IMR-90 (cell line): ENCODE results near the gene ULK1. TPM values are rescaled to one million over a fixed set of nuclear protein-coding genes. Genes with fewer than 3 reads are reported as not detected.

Source experiments
- ATAC-seq: fragments of 200-7000 bp; cut with Tn5 transposase; 2 replicates; pipeline ENCODE4 v1.9.1; 2020; ENCODE audit warnings: low read depth, mild to moderate bottlenecking, moderate library complexity
- BruUV-seq: library from RNA; stranded (reverse); fragments of 400-500 nt; replicated peaks from 2 replicates; lab custom pipeline; 2021; lab: Mats Ljungman, UMichigan
- CTCF ChIA-PET: fragments of 300-600 bp; formaldehyde crosslinking; extraction: SDS; loops from one replicate; lab custom pipeline; 2021; ENCODE audit warnings: antibody characterized with exemption; lab: Yijun Ruan, JAX
- POLR2A ChIA-PET: fragments of 300-600 bp; sonication (Branson Sonifier 250); formaldehyde crosslinking; loops from one replicate; lab custom pipeline; 2022; ENCODE audit warnings: antibody characterized with exemption; ENCODE audit not compliant: unreplicated experiment; lab: Charles Lee
- DNase-seq: peaks from one replicate; pipeline ENCODE4 v3.0.0; 2013
- H2AFZ ChIP-seq: replicated peaks from 2 replicates; pipeline ENCODE3; 2013; ENCODE audit warnings: low read length, mild to moderate bottlenecking; ENCODE audit not compliant: poor library complexity
- H2AK5ac ChIP-seq: 2 replicates; pipeline ENCODE4 v1.6.1; 2013; ENCODE audit warnings: low read depth, low read length, inconsistent platforms
- H2AK9ac ChIP-seq: replicated peaks from 2 replicates; pipeline ENCODE3; 2013; ENCODE audit warnings: mild to moderate bottlenecking, low read depth, low read length, moderate library complexity; ENCODE audit not compliant: poor library complexity
- H2BK120ac ChIP-seq: 2 replicates; pipeline ENCODE4 v1.6.1; 2013; ENCODE audit warnings: low read depth, low read length, inconsistent platforms
- H2BK15ac ChIP-seq: 3 replicates; pipeline ENCODE4 v1.6.1; 2013; ENCODE audit warnings: low read depth, low read length, inconsistent platforms
- H2BK20ac ChIP-seq: 2 replicates; pipeline ENCODE4 v1.6.1; 2013; ENCODE audit warnings: low read depth, mild to moderate bottlenecking, inconsistent platforms, low read length, moderate library complexity
- H2BK5ac ChIP-seq: 2 replicates; pipeline ENCODE4 v1.6.1; 2013; ENCODE audit warnings: mild to moderate bottlenecking, low read depth, low read length, inconsistent platforms; ENCODE audit not compliant: poor library complexity, severe bottlenecking
- H3K14ac ChIP-seq: replicated peaks from 2 replicates; pipeline ENCODE4 v1.6.1; 2013; ENCODE audit warnings: low read depth, low read length, inconsistent platforms
- H3K18ac ChIP-seq: 2 replicates; pipeline ENCODE4 v1.6.1; 2013; ENCODE audit warnings: low read depth, low read length, control low read depth
- H3K23ac ChIP-seq: 2 replicates; pipeline ENCODE4 v1.6.1; 2013; ENCODE audit warnings: low read depth, low read length, inconsistent platforms
- H3K27ac ChIP-seq: 2 replicates; pipeline ENCODE4 v1.5.1; 2013; ENCODE audit warnings: mild to moderate bottlenecking, control low read depth, low read length; ENCODE audit not compliant: insufficient read depth
- H3K27me3 ChIP-seq: 2 replicates; pipeline ENCODE4 v1.6.1; 2013; ENCODE audit warnings: low read length; ENCODE audit not compliant: control insufficient read depth, insufficient read depth
- H3K36me3 ChIP-seq: 2 replicates; pipeline ENCODE4 v1.6.1; 2013; ENCODE audit warnings: low read length, mixed read lengths; ENCODE audit not compliant: control insufficient read depth, insufficient read depth
- H3K4ac ChIP-seq: 2 replicates; pipeline ENCODE4 v1.6.1; 2013; ENCODE audit warnings: low read depth, low read length, inconsistent platforms
- H3K4me1 ChIP-seq: 2 replicates; pipeline ENCODE4 v1.6.1; 2013; ENCODE audit warnings: low read length, mixed read lengths; ENCODE audit not compliant: control insufficient read depth, insufficient read depth
- H3K4me2 ChIP-seq: 2 replicates; pipeline ENCODE4 v1.6.1; 2013; ENCODE audit warnings: low read depth, mild to moderate bottlenecking, control low read depth, low read length, moderate library complexity
- H3K4me3 ChIP-seq: 2 replicates; pipeline ENCODE4 v1.5.1; 2013; ENCODE audit warnings: low read depth, mild to moderate bottlenecking, control low read depth, low read length, moderate library complexity; ENCODE audit not compliant: insufficient read depth
- H3K56ac ChIP-seq: 2 replicates; pipeline ENCODE4 v1.6.1; 2013; ENCODE audit warnings: low read length, inconsistent platforms; ENCODE audit not compliant: insufficient read depth; ENCODE audit errors: extremely low read depth
- H3K79me1 ChIP-seq, 2 experiments: 2 replicates each; pipeline ENCODE4 v1.6.1; 2013; ENCODE audit warnings: low read length in 2 of 2, inconsistent platforms in 1 of 2, low read depth in 1 of 2
- H3K9ac ChIP-seq: 2 replicates; pipeline ENCODE4 v1.6.1; 2013; ENCODE audit warnings: low read depth, low read length, control low read depth
- H3K9me1 ChIP-seq: 2 replicates; pipeline ENCODE4 v1.6.1; 2013; ENCODE audit warnings: low read length, inconsistent platforms; ENCODE audit not compliant: insufficient read depth
- H3K9me3 ChIP-seq: 2 replicates; pipeline ENCODE4 v1.6.1; 2013; ENCODE audit warnings: low read length; ENCODE audit not compliant: control insufficient read depth, insufficient read depth
- H4K20me1 ChIP-seq: 2 replicates; pipeline ENCODE4 v1.6.1; 2013; ENCODE audit warnings: low read length, inconsistent platforms; ENCODE audit not compliant: insufficient read depth
- H4K5ac ChIP-seq: 2 replicates; pipeline ENCODE4 v1.6.1; 2013; ENCODE audit warnings: mild to moderate bottlenecking, low read depth, low read length, control low read depth
- H4K8ac ChIP-seq, 2 experiments: 2 replicates each; pipeline ENCODE4 v1.6.1; 2013; ENCODE audit warnings: low read depth in 2 of 2, low read length in 2 of 2, control low read depth in 1 of 2, inconsistent platforms in 1 of 2
- H4K91ac ChIP-seq: 2 replicates; pipeline ENCODE4 v1.6.1; 2013; ENCODE audit warnings: low read depth, low read length, inconsistent platforms; ENCODE audit not compliant: insufficient read depth
- CHD1 ChIP-seq: IDR thresholded peaks from 2 replicates; pipeline ENCODE4 v1.6.1; 2012; ENCODE audit warnings: low read depth, low read length, improper control_type of control experiment
- CTCF ChIP-seq: conservative IDR thresholded peaks from 2 replicates; pipeline ENCODE4 v1.5.1; 2012; ENCODE audit warnings: mild to moderate bottlenecking, low read depth, low read length, improper control_type of control experiment
- NFE2L2 ChIP-seq: fragments of 150-350 bp; IDR thresholded peaks from 2 replicates; pipeline ENCODE4 v1.6.1; 2016; ENCODE audit warnings: low read depth, mild to moderate bottlenecking, low read length
- RAD21 ChIP-seq: IDR thresholded peaks from 2 replicates; pipeline ENCODE4 v1.6.1; 2012; ENCODE audit warnings: low read length, improper control_type of control experiment
- RCOR1 ChIP-seq: IDR thresholded peaks from 2 replicates; pipeline ENCODE4 v1.6.1; 2012; ENCODE audit warnings: mild to moderate bottlenecking, low read length, improper control_type of control experiment; ENCODE audit not compliant: insufficient replicate concordance
- USF2 ChIP-seq: fragments of 150-350 bp; IDR thresholded peaks from 2 replicates; pipeline ENCODE4 v1.6.1; 2017; ENCODE audit warnings: mild to moderate bottlenecking, antibody characterized with exemption, low read length, low read depth
- WGBS, 2 experiments: methylation state at CpG; one replicate each; pipeline versions ENCODE4 v1.1.5 to v1.1.7; 2013; ENCODE audit warnings: missing lambda C conversion rate in 2 of 2; ENCODE audit not compliant: insufficient read length in 1 of 2; ENCODE audit errors: extremely low coverage in 2 of 2; 5-methylcytosine and 5-hydroxymethylcytosine counted together
- dilution Hi-C: fragments of 300-500 bp; cut with HindIII; formaldehyde crosslinking; loops from one replicate; pipeline ENCODE4 v1.14.3; 2018; ENCODE audit warnings: low sequenced_read_pairs; ENCODE audit not compliant: unreplicated experiment
- in situ Hi-C: fragments of 300-500 bp; cut with MboI; formaldehyde crosslinking; loops from 3 replicates; pipeline ENCODE4 v1.14.3; 2019; ENCODE audit warnings: low sequenced_read_pairs, inconsistent platforms, mixed read lengths
- intact Hi-C: fragments of 100-400 bp; cut with micrococcal nuclease; formaldehyde crosslinking; loops from 2 replicates; pipeline ENCODE4 v1.10.0; 2022
- polyA plus RNA-seq, 3 experiments: library from polyadenylated mRNA; depleted of rRNA; stranded (reverse); fragments of >200 nt; gene quantifications; 2 replicates each; pipeline ENCODE4 v1.2.3, GENCODE V29; 2012; ENCODE audit warnings: low replicate concordance in 1 of 3
- total RNA-seq: library from RNA; depleted of rRNA; stranded (reverse); fragments of >200 nt; gene quantifications from 2 replicates; pipeline ENCODE4 v1.2.3, GENCODE V29; 2012

Gene ULK1
- total and polyA plus RNA-seq, 2 of the 4 experiments (the other 2 are of a cell fraction): 1.8 to 19.2 TPM

- no peak overlapping the region for H4K91ac ChIP-seq
- H3K23ac ChIP-seq: no peak overlapping the region
- no peak overlapping the region; the same call in 1 of the 2 replicates for H3K4ac ChIP-seq
- dilution Hi-C loops: no loop called here
- no peak overlapping the region for H4K8ac ChIP-seq
- DNase-seq: no peak
- H3K18ac ChIP-seq: no peak overlapping the region
- no peaks in the 10 kb centered on the region for H3K27me3 ChIP-seq
- WGBS, 2 experiments: 100% methylated on average over 1 of the region's 22 CpGs; no CpG with 5 or more reads in 1 of the 2 experiments
- H3K36me3 ChIP-seq: peaks cover 76% of the 10 kb centered on the region
- no peak overlapping the region for H2BK120ac ChIP-seq
- H3K4me1 ChIP-seq: peaks cover 9% of the 10 kb centered on the region
- no peak overlapping the region for H4K5ac ChIP-seq
- ATAC-seq: peak; percentile 22
- in situ Hi-C loops: no loop called here
- ChIA-PET POLR2A (no interaction called here), CTCF (no interaction called here)
- peak overlapping the region; percentile 3 for H2AFZ ChIP-seq
- H2AK9ac ChIP-seq: peak overlapping the region; percentile 87
- H2BK5ac ChIP-seq: no peak overlapping the region
- H2AK5ac ChIP-seq: peak overlapping the region; percentile 27; the same call in 1 of the 2 replicates
- no peak overlapping the region for H2BK20ac ChIP-seq
- no peak overlapping the region for H3K56ac ChIP-seq
- H3K9me1 ChIP-seq: no peaks in the 10 kb centered on the region
- H3K4me2 ChIP-seq: no peak overlapping the region
- no peaks in the 10 kb centered on the region for H3K9me3 ChIP-seq
- no peak overlapping the region for H2BK15ac ChIP-seq
- H3K4me3 ChIP-seq: no peak overlapping the region
- no TSS peak for BruUV-seq
- no peak for TF ChIP-seq CHD1
- TF ChIP-seq RCOR1: no peak
- no peak for TF ChIP-seq RAD21
- TF ChIP-seq USF2: no peak
- TF ChIP-seq CTCF: 0 out of 2 replicates have a peak, but pooled peaks have one; percentile 4
- no peak for TF ChIP-seq NFE2L2
- 0 out of 4 replicates have a peak, but pooled peaks cover 0 to 13% of the 10 kb centered on the region in 2 experiments for H3K79me1 ChIP-seq
- no peak overlapping the region for H3K14ac ChIP-seq
- H3K27ac ChIP-seq: peak overlapping the region; percentile 3; the same call in 1 of the 2 replicates
- H4K20me1 ChIP-seq: peaks cover 14% of the 10 kb centered on the region
- no peak overlapping the region for H3K9ac ChIP-seq
- intact Hi-C loops: no loop called here
Measured at GRCh38 chr12:131911851-131912477, 17.5 kb downstream of the ULK1 start.
